Activated CD4-positive, alpha-beta memory T cell treated with anti-CD3 and anti-CD28 coated beads, Interleukin-2, amount 10 ng/mL, durations not matched to agents 7 days and 5 days (primary cell): ENCODE measurements around the gene EXOC4. TPM values are rescaled to one million over a fixed set of nuclear protein-coding genes. Genes with fewer than 3 reads are reported as not detected.

Source experiments
- CTCF ChIA-PET: fragments of 350-600 bp; sonication (Branson Sonifier 250); formaldehyde crosslinking; loops from one replicate; lab custom pipeline; 2021; ENCODE audit warnings: antibody characterized with exemption, inconsistent platforms; lab: Charles Lee
- POLR2A ChIA-PET: fragments of 350-600 bp; sonication (Branson Sonifier 250); formaldehyde crosslinking; loops from one replicate; lab custom pipeline; 2021; ENCODE audit warnings: antibody characterized with exemption; lab: Charles Lee
- DNase-seq: peaks from one replicate; pipeline ENCODE4 v3.0.0-alpha.2; 2020
- H3K27ac Mint-ChIP-seq: one replicate; pipeline ENCODE4 v1.8.0; 2021; ENCODE audit warnings: mild to moderate bottlenecking, mixed read lengths
- H3K27me3 Mint-ChIP-seq: one replicate; pipeline ENCODE4 v1.8.0; 2021; ENCODE audit warnings: mixed read lengths
- H3K36me3 Mint-ChIP-seq: one replicate; pipeline ENCODE4 v1.8.0; 2021; ENCODE audit warnings: low read depth, mixed read lengths
- H3K4me1 Mint-ChIP-seq: one replicate; pipeline ENCODE4 v1.8.0; 2021; ENCODE audit warnings: mixed read lengths
- H3K4me3 Mint-ChIP-seq: one replicate; pipeline ENCODE4 v1.8.0; 2021; ENCODE audit warnings: mild to moderate bottlenecking, mixed read lengths
- H3K9me3 Mint-ChIP-seq: one replicate; pipeline ENCODE4 v1.8.0; 2021; ENCODE audit warnings: mixed read lengths
- total RNA-seq, 2 experiments: library from RNA; stranded (reverse); gene quantifications; one replicate each; pipeline ENCODE4 v1.2.3, GENCODE V29; 2021

The EXOC4 gene
- total RNA-seq, 2 experiments from 2014 or later = 70.1 to 71.1 TPM

GRCh38 chr7:133812877-133813276 lies 560.0 kb downstream of the EXOC4 start:
- Mint-ChIP-seq H3K36me3 (peaks cover 6% of the 10 kb centered on the region), H3K27ac (no peak overlapping the region), H3K4me1 (no peaks in the 10 kb centered on the region), H3K4me3 (no peak overlapping the region), H3K9me3 (no peaks in the 10 kb centered on the region), H3K27me3 (no peaks in the 10 kb centered on the region)
- POLR2A ChIA-PET = no interaction called here
- DNase-seq = no peak
- CTCF ChIA-PET = no interaction called here

DNA sequence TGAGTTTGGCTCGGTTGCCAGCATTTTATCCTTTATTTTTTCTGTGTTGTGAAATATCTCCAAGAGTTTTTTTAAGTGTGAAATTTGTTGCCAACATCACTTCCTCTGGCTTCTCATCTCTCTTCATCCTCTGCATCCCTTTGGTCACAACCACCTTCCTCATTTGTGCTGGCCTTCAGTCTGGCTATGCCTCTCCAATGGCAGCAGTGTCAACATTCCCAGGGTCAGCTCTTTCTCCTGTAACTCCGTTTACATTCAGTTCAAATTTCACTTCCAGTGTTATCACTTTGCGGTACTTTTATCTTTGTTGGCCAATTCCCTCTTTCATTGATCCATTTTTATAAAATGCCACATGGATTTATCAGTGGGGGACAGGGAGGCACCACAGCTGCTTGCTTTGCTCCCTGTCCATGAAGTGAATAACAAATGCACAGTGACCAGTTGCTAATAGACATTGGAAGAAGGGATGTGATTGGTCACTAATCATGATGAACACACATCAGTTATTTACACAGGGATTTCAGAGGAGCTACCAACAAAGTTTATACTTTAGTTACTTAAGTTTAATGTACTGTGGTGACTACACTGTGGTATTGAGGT lies 562.8 kb downstream of the EXOC4 start:
- Mint-ChIP-seq H3K4me1 (no peaks in the 10 kb centered on the region), H3K4me3 (no peak overlapping the region), H3K27ac (no peak overlapping the region), H3K9me3 (no peaks in the 10 kb centered on the region), H3K27me3 (no peaks in the 10 kb centered on the region), H3K36me3 (peaks cover 18% of the 10 kb centered on the region)
- ChIA-PET POLR2A (no interaction called here), CTCF (no interaction called here)
- no peak for DNase-seq

- Mint-ChIP-seq H3K36me3 (peaks cover 18% of the 10 kb centered on the region), H3K9me3 (no peaks in the 10 kb centered on the region), H3K4me1 (no peaks in the 10 kb centered on the region), H3K27ac (no peak overlapping the region), H3K27me3 (no peaks in the 10 kb centered on the region), H3K4me3 (no peak overlapping the region)
- CTCF ChIA-PET = no interaction called here
- DNase-seq = no peak
- POLR2A ChIA-PET = no interaction called here
These were observed 566.8 kb downstream of the EXOC4 start for GRCh38 chr7:133819695-133820094.

DNA sequence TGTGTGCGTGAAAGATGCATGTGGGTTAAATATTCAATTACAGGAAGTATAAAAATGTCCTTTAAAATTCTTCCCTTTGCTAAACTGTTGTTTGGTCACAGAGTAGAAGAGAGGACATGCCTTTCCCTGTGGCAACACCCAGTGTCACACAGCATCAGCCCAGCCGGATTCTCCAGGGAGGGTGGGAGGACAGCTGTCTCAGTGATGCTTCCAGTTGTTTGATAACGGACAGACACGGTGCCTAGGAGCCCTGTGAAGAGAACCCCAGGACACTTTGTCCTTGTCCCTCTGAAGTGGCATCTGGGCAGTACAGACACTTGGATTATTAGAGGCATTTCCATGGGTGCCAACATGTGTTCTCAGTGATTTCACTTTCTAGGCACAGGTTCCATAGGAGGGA lies 567.7 kb downstream of the EXOC4 start:
- Mint-ChIP-seq H3K4me3 (no peak overlapping the region), H3K36me3 (peaks cover 18% of the 10 kb centered on the region)
- POLR2A ChIA-PET = no interaction called here

DNA sequence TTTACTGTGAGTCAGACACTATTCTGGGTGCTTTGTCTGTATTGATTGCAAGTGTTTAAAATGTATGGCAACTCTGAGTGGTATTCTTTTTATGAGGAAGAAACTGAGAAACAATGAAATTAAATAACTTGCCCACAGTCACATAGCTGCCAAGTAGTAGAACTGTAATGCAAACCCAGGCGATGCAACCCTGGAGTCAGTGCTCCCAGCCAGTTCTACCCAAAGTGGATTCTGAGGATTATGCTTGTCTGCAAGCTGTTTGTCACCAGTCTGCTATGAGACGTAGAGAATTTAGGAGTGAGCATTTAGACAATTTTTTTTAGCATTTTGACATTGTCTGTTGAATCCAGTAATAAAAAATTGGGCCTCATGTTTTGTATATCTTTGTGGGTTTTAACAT lies 568.3 kb downstream of the EXOC4 start:
- Mint-ChIP-seq H3K9me3 (no peaks in the 10 kb centered on the region), H3K27ac (no peak overlapping the region), H3K4me3 (no peak overlapping the region), H3K4me1 (no peaks in the 10 kb centered on the region), H3K27me3 (no peaks in the 10 kb centered on the region), H3K36me3 (peaks cover 18% of the 10 kb centered on the region)
- POLR2A ChIA-PET = no interaction called here
- CTCF ChIA-PET = no interaction called here
- DNase-seq = no peak

More for the DNA sequence above, 567.7 kb downstream of the EXOC4 start:
- H3K27me3 Mint-ChIP-seq = no peaks in the 10 kb centered on the region
- no peak overlapping the region for H3K27ac Mint-ChIP-seq
- no peak for DNase-seq
- no peaks in the 10 kb centered on the region for H3K4me1 Mint-ChIP-seq
- H3K9me3 Mint-ChIP-seq = no peaks in the 10 kb centered on the region
- CTCF ChIA-PET = no interaction called here

GRCh38 chr7:133822001-133822641 lies 569.2 kb downstream of the EXOC4 start:
- H3K9me3 Mint-ChIP-seq = no peaks in the 10 kb centered on the region
- POLR2A ChIA-PET = no interaction called here
- no peaks in the 10 kb centered on the region for H3K4me1 Mint-ChIP-seq
- no peak overlapping the region for H3K4me3 Mint-ChIP-seq
- CTCF ChIA-PET = no interaction called here
- peaks cover 18% of the 10 kb centered on the region for H3K36me3 Mint-ChIP-seq
- H3K27me3 Mint-ChIP-seq = no peaks in the 10 kb centered on the region
- no peak overlapping the region for H3K27ac Mint-ChIP-seq
- no peak for DNase-seq

- ChIA-PET POLR2A (no interaction called here), CTCF (no interaction called here)
- Mint-ChIP-seq H3K4me3 (no peak overlapping the region), H3K9me3 (no peaks in the 10 kb centered on the region), H3K4me1 (no peaks in the 10 kb centered on the region), H3K27me3 (no peaks in the 10 kb centered on the region), H3K27ac (no peak overlapping the region), H3K36me3 (peaks cover 12% of the 10 kb centered on the region)
- no peak for DNase-seq
These were observed 570.1 kb downstream of the EXOC4 start for GRCh38 chr7:133822868-133823552.

DNA sequence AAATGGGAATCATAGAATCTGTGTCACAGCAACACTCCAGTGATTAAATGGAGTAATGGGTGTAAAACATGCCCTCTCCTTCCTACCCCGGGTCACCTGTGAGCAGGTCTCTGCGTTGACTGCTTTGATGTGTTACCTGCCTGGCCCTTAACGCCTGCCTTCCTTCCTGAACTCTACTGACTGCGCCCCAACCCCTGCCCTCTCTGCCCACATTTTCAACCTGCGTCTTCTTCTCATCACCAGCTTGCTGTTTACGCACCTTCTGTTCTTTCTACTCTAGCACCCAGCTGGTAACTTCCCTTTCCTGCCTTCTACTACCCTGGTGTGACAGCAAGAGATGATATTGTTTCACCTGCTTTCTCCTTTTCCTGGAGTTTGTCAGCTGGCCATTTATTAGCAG lies 571.3 kb downstream of the EXOC4 start:
- H3K9me3 Mint-ChIP-seq = no peaks in the 10 kb centered on the region
- H3K4me3 Mint-ChIP-seq = no peak overlapping the region
- peaks cover 2% of the 10 kb centered on the region for H3K36me3 Mint-ChIP-seq
- no peak for DNase-seq
- H3K4me1 Mint-ChIP-seq = no peaks in the 10 kb centered on the region
- ChIA-PET POLR2A (no interaction called here), CTCF (no interaction called here)
- H3K27me3 Mint-ChIP-seq = no peaks in the 10 kb centered on the region
- no peak overlapping the region for H3K27ac Mint-ChIP-seq

GRCh38 chr7:133827707-133828623 lies 575.1 kb downstream of the EXOC4 start:
- POLR2A ChIA-PET = no interaction called here
- no peaks in the 10 kb centered on the region for H3K36me3 Mint-ChIP-seq
- CTCF ChIA-PET = no interaction called here
- H3K9me3 Mint-ChIP-seq = peaks cover 8% of the 10 kb centered on the region
- H3K4me1 Mint-ChIP-seq = no peaks in the 10 kb centered on the region
- no peak overlapping the region for H3K27ac Mint-ChIP-seq
- H3K27me3 Mint-ChIP-seq = no peaks in the 10 kb centered on the region
- no peak overlapping the region for H3K4me3 Mint-ChIP-seq
- DNase-seq = no peak

DNA sequence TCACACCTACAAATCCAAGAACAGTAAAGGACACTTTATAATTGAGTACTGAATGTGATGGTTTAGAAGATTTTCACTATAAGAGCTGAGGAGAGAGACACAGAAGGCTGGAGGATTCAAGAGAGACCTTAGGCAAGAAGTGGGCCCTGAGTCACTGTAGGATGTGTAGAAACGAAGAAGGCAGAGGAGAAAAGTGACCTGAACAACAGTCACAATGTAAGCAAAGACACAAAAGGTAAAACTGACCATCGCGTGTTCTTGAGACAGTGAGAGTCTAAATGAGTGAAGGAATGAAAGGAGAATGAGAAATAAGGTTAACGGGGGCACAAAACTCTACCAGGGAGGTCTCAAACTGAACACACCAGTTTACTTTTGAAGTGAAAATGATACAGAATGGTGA lies 576.0 kb downstream of the EXOC4 start:
- Mint-ChIP-seq H3K27ac (no peak overlapping the region), H3K27me3 (no peaks in the 10 kb centered on the region), H3K9me3 (peaks cover 8% of the 10 kb centered on the region), H3K4me1 (no peaks in the 10 kb centered on the region), H3K36me3 (no peaks in the 10 kb centered on the region), H3K4me3 (no peak overlapping the region)
- POLR2A ChIA-PET = no interaction called here
- DNase-seq = no peak
- CTCF ChIA-PET = interaction anchor here (1.2 kb wide), 1 partner anchor 38 kb away, joined by 3 read pairs; no protein-coding TSS in a partner anchor

DNA sequence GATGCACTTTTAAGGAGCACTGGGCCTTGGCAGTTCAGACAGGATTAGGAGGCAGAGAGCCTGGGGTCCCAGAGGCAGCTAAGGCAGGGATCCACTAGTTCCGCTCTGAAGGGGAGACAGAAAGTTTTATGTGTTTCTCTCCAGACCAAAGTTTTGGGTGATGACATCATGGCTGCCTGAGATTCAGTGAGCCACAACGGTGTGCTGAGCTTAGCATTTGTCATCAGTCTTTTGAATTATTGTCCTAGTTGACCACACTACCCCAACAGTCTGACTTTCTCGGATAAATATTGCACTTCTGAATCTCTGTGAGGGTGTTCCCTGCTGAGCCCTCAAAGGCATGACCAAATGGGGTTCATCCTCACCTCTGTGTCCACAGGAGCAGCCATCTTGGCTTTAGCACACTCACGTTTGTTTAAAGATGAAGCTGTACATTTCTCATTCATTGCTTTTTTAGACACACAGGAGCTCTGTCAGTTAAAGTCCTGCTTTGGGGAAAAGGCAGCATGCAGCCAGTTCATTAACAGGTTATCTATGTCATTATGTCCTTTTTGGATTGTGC lies 576.5 kb downstream of the EXOC4 start:
- ChIA-PET CTCF (interaction anchor here (1.2 kb wide), 1 partner anchor 37 kb away, joined by 3 read pairs; no protein-coding TSS in a partner anchor), POLR2A (no interaction called here)
- DNase-seq = no peak
- Mint-ChIP-seq H3K4me1 (no peaks in the 10 kb centered on the region), H3K27me3 (no peaks in the 10 kb centered on the region), H3K27ac (no peak overlapping the region), H3K9me3 (peaks cover 8% of the 10 kb centered on the region), H3K36me3 (no peaks in the 10 kb centered on the region), H3K4me3 (no peak overlapping the region)

DNA sequence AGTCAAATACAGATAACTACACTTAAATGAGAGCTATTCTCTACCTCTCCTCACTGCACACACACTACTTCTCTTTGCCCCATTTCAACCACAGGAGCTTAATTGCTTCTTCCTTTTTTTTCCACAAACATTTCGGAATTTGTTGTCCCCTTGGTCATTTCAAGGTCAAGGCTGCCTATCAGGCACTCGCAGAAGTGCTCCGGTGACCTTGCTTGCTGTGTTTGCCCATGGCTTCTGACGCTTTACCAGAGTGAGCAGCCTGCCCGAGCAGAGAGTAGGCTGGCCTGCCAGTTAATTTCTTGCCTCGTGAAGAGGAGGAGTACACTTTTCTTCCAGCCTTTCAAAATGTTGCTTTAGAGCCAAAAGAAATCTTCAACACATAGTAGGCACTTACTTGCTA lies 577.2 kb downstream of the EXOC4 start:
- Mint-ChIP-seq H3K4me3 (no peak overlapping the region), H3K9me3 (peaks cover 8% of the 10 kb centered on the region), H3K4me1 (no peaks in the 10 kb centered on the region), H3K27me3 (no peaks in the 10 kb centered on the region), H3K36me3 (no peaks in the 10 kb centered on the region), H3K27ac (no peak overlapping the region)
- ChIA-PET CTCF (interaction anchor here (1.2 kb wide), 1 partner anchor 36 kb away, joined by 3 read pairs; no protein-coding TSS in a partner anchor), POLR2A (no interaction called here)
- no peak for DNase-seq
